Middle frontal gyrus (tissue), 1 donor: ENCODE data around the gene DNAH2.

ENCODE experiments used
- DNase-seq: peaks from one replicate; pipeline ENCODE4 v3.0.0-alpha.2; 2015; ENCODE audit warnings: low spot score; ENCODE audit errors: extremely low spot score

Gene DNAH2

GRCh38 chr17:7703584-7704479 is 13.7 kb upstream of the DNAH2 start:
- no peak for DNase-seq

GRCh38 chr17:7704601-7705268 is 12.8 kb upstream of the DNAH2 start, which contains the start of gene EFNB3:
Gene EFNB3 (plus strand): TSS chr17:7705202. CDS start chr17:7705599, 397 bp downstream.
- no peak for DNase-seq

GRCh38 chr17:7705269-7706255 is 12.0 kb upstream of the DNAH2 start:
- no peak for DNase-seq

- DNase-seq, result no peak
These were observed 10.8 kb upstream of the DNAH2 start for GRCh38 chr17:7706631-7707354.

GRCh38 chr17:7707446-7707845 is 10.1 kb upstream of the DNAH2 start:
- no peak for DNase-seq

GRCh38 chr17:7707858-7708750 is 9.4 kb upstream of the DNAH2 start:
- no peak for DNase-seq

GRCh38 chr17:7709031-7709430 is 8.5 kb upstream of the DNAH2 start:
- no peak for DNase-seq

- DNase-seq, result no peak
These were observed 7.2 kb upstream of the DNAH2 start for GRCh38 chr17:7710301-7710700.

- DNase-seq, result no peak
These were observed 6.3 kb upstream of the DNAH2 start for GRCh38 chr17:7711051-7711755.

GRCh38 chr17:7712111-7712771 is 5.3 kb upstream of the DNAH2 start:
- DNase-seq, result no peak

- no peak for DNase-seq
These were observed 3.8 kb upstream of the DNAH2 start for GRCh38 chr17:7713782-7714181.

GRCh38 chr17:7714721-7715594 is 2.6 kb upstream of the DNAH2 start:
- DNase-seq, result no peak

- DNase-seq, result no peak
These were observed 1.3 kb upstream of the DNAH2 start for GRCh38 chr17:7715936-7716886.

GRCh38 chr17:7717756-7718350 is 309 bp downstream of the DNAH2 start:
- no peak for DNase-seq

- no peak for DNase-seq
These were observed 2.1 kb downstream of the DNAH2 start for GRCh38 chr17:7719661-7720060.

- DNase-seq, result no peak
These were observed 2.6 kb downstream of the DNAH2 start for GRCh38 chr17:7720125-7720524.
